DND-41 (cell line): ENCODE measurements around the gene HECTD2.

Source experiments
- ATAC-seq: fragments of 200-7000 bp; cut with Tn5 transposase; 3 replicates; pipeline ENCODE4 v1.9.1; 2021; ENCODE audit warnings: low read depth; ENCODE audit not compliant: insufficient read depth
- DNase-seq: peaks from one replicate; pipeline ENCODE4 v3.0.0-alpha.2; 2020
- H2AFZ ChIP-seq: 2 replicates; pipeline ENCODE4 v1.6.0; 2012; ENCODE audit warnings: low read depth, low read length
- H3K27ac ChIP-seq: 2 replicates; pipeline ENCODE4 v1.5.1; 2012; ENCODE audit warnings: low read length, inconsistent platforms
- H3K27me3 ChIP-seq: fragments of 200-600 bp; sonication (generic); 2 replicates; pipeline ENCODE4 v1.6.0; 2012; ENCODE audit warnings: low read length, mild to moderate bottlenecking, inconsistent platforms; ENCODE audit not compliant: insufficient read depth, poor library complexity
- H3K36me3 ChIP-seq: 2 replicates; pipeline ENCODE4 v1.5.1; 2012; ENCODE audit warnings: low read length, inconsistent platforms; ENCODE audit not compliant: insufficient read depth
- H3K4me1 ChIP-seq: 2 replicates; pipeline ENCODE4 v1.5.1; 2012; ENCODE audit warnings: mild to moderate bottlenecking, low read length; ENCODE audit not compliant: insufficient read depth
- H3K4me2 ChIP-seq: 2 replicates; pipeline ENCODE4 v1.6.0; 2012; ENCODE audit warnings: mild to moderate bottlenecking, moderate library complexity, low read length, inconsistent platforms; ENCODE audit not compliant: insufficient read depth
- H3K4me3 ChIP-seq, 2 experiments: fragments of 200-600 bp in 1 of 2; shearing (Covaris generic) in 1 of 2; 2 replicates each; pipeline ENCODE4 v1.5.1; 2012 to 2016; ENCODE audit warnings: inconsistent platforms in 2 of 2, low read length in 2 of 2, mild to moderate bottlenecking in 2 of 2, low read depth in 1 of 2, moderate library complexity in 1 of 2
- H3K79me2 ChIP-seq: 2 replicates; pipeline ENCODE4 v1.6.0; 2012; ENCODE audit warnings: low read length, inconsistent platforms; ENCODE audit not compliant: insufficient read depth
- H3K9ac ChIP-seq: 2 replicates; pipeline ENCODE4 v1.6.0; 2012; ENCODE audit warnings: low read depth, mild to moderate bottlenecking, inconsistent platforms, low read length, moderate library complexity
- H3K9me3 ChIP-seq: 2 replicates; pipeline ENCODE4 v1.5.1; 2012; ENCODE audit warnings: low read length, moderate library complexity, mild to moderate bottlenecking, inconsistent platforms; ENCODE audit not compliant: insufficient read depth, severe bottlenecking
- H4K20me1 ChIP-seq: 2 replicates; pipeline ENCODE4 v1.6.0; 2012; ENCODE audit warnings: low read length; ENCODE audit not compliant: insufficient read depth
- EZH2 ChIP-seq: IDR thresholded peaks from 3 replicates; pipeline ENCODE4 v1.6.1; 2012; ENCODE audit warnings: borderline replicate concordance, low read depth, mild to moderate bottlenecking, moderate library complexity, low read length, inconsistent platforms; ENCODE audit not compliant: severe bottlenecking
- TF ChIP-seq, protein P1 (sequence below): IDR thresholded peaks from 2 replicates; pipeline ENCODE4 v1.5.1; 2012; ENCODE audit warnings: borderline replicate concordance, low read length, moderate library complexity, mild to moderate bottlenecking; ENCODE audit not compliant: poor library complexity, severe bottlenecking; ENCODE audit errors: extremely low read depth

The HECTD2 gene

DNA sequence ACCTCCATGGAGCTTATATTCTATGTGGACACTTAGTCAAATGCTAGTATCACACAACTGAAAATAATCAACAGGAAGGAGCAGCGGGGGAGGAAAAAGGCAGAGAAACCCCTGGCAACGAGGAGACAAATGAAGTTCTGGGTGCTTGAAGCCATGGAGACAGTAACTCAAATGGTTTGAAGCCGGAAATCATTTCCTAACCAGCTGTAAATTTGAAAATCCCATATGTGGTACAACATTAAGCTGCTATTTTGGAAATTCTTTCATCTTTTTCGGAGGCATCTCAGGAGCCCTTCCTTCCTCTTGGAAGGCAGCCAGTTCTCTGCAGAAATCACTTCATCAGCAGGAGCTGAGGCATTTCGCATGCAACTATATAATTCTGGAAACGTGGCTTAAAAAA, 131.3 kb downstream of the HECTD2 start:
- no peak overlapping the region for H2AFZ ChIP-seq
- no peaks in the 10 kb centered on the region for H3K79me2 ChIP-seq
- no peaks in the 10 kb centered on the region for H4K20me1 ChIP-seq
- H3K36me3 ChIP-seq: no peaks in the 10 kb centered on the region
- H3K9me3 ChIP-seq: no peaks in the 10 kb centered on the region
- H3K4me2 ChIP-seq: peak overlapping the region; percentile 20; the same call in 1 of the 2 replicates
- ATAC-seq (no peak), DNase-seq (no peak)
- no peaks in the 10 kb centered on the region for H3K27me3 ChIP-seq
- H3K27ac ChIP-seq: no peak overlapping the region
- H3K4me3 ChIP-seq: no peak overlapping the region
- TF ChIP-seq EZH2: no peak
- H3K9ac ChIP-seq: no peak overlapping the region
- peaks cover 5% of the 10 kb centered on the region; the same call in 1 of the 2 replicates for H3K4me1 ChIP-seq

DNA sequence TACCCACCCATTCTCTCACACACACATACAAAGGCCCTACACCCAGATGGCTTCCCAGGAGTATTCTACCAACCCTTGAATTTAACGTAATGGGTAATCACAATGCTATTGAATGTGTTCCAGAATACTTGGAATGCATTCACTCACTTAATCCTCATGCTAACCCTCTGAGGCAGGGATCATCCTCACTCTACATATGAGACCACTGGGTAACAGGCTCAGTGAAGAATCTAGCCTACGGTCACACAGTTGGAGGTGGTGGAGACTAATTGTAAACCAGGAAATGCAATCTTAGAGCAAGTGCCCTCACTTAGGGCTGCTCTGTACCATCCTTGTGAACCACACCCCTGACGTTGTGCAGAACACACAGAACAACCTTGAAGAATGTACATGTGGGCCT, 135.2 kb downstream of the HECTD2 start:
- H3K9ac ChIP-seq: no peak overlapping the region
- ATAC-seq: no peak

DNA sequence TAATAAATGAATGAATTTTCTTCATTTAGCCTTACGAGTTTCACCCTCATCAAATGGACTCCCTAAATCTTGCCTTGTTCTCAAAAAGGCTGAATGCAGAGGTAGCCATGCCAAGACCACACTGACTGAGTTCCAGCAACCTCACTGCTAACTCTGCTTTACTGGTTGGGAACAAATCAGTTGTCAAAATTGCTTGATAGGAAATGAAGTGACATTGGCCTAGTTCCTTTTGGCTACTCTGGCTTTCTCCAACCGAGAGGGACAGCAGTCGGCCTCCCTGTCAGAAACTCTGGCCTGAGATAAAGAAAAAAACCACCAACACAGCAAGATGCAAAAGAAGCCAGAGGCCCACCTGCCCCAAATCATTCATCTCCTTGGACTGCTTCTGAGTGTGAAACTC, 135.7 kb downstream of the HECTD2 start:
- no peak for ATAC-seq
- no peak overlapping the region for H2AFZ ChIP-seq
- H4K20me1 ChIP-seq: no peaks in the 10 kb centered on the region
- no peaks in the 10 kb centered on the region for H3K9me3 ChIP-seq
- DNase-seq: no peak
- no peak overlapping the region for H3K9ac ChIP-seq
- no peaks in the 10 kb centered on the region for H3K27me3 ChIP-seq
- peaks cover 4% of the 10 kb centered on the region; the same call in 1 of the 2 replicates for H3K4me1 ChIP-seq
- TF ChIP-seq EZH2: no peak
- TF ChIP-seq, protein P1, sequence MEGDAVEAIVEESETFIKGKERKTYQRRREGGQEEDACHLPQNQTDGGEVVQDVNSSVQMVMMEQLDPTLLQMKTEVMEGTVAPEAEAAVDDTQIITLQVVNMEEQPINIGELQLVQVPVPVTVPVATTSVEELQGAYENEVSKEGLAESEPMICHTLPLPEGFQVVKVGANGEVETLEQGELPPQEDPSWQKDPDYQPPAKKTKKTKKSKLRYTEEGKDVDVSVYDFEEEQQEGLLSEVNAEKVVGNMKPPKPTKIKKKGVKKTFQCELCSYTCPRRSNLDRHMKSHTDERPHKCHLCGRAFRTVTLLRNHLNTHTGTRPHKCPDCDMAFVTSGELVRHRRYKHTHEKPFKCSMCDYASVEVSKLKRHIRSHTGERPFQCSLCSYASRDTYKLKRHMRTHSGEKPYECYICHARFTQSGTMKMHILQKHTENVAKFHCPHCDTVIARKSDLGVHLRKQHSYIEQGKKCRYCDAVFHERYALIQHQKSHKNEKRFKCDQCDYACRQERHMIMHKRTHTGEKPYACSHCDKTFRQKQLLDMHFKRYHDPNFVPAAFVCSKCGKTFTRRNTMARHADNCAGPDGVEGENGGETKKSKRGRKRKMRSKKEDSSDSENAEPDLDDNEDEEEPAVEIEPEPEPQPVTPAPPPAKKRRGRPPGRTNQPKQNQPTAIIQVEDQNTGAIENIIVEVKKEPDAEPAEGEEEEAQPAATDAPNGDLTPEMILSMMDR: no peak
- no peaks in the 10 kb centered on the region for H3K79me2 ChIP-seq
- no peak overlapping the region for H3K27ac ChIP-seq
- no peaks in the 10 kb centered on the region for H3K36me3 ChIP-seq
- no peak overlapping the region for H3K4me3 ChIP-seq
- H3K4me2 ChIP-seq: no peak overlapping the region

More for the DNA sequence above, 135.2 kb downstream of the HECTD2 start:
- no peak overlapping the region for H3K4me2 ChIP-seq
- H3K79me2 ChIP-seq: no peaks in the 10 kb centered on the region
- H3K36me3 ChIP-seq: no peaks in the 10 kb centered on the region
- H3K4me1 ChIP-seq: peaks cover 5% of the 10 kb centered on the region; the same call in 1 of the 2 replicates
- H2AFZ ChIP-seq: no peak overlapping the region
- H3K27ac ChIP-seq: no peak overlapping the region
- H3K27me3 ChIP-seq: no peaks in the 10 kb centered on the region
- TF ChIP-seq, protein P1: no peak
- TF ChIP-seq EZH2: no peak
- no peak overlapping the region for H3K4me3 ChIP-seq
- H4K20me1 ChIP-seq: no peaks in the 10 kb centered on the region
- DNase-seq: no peak
- H3K9me3 ChIP-seq: no peaks in the 10 kb centered on the region

DNA sequence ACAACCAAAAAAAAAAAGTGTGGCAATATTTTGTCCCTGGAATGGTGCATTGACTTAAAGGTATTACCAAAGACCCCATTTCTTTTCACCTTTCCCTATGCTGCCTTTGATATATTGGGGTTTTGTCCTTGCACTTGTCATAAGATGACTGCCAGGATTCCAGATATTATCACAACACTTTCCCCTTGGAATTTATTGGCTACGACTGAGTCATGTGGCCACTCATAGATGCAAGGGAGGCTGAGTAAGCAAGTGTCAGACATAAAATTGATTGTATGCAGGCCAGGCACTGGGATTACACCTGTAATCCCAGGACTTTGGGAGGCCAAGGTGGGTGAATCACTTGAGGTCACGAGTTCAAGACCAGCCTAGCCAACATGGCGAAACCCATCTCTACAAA, 139.1 kb downstream of the HECTD2 start:
- H3K9ac ChIP-seq: no peak overlapping the region
- no peak for ATAC-seq

More for the DNA sequence above, 139.1 kb downstream of the HECTD2 start:
- no peaks in the 10 kb centered on the region for H3K4me1 ChIP-seq
- H3K27ac ChIP-seq: no peak overlapping the region
- no peaks in the 10 kb centered on the region for H3K9me3 ChIP-seq
- H2AFZ ChIP-seq: no peak overlapping the region
- TF ChIP-seq, protein P1: no peak
- TF ChIP-seq EZH2: no peak
- no peaks in the 10 kb centered on the region for H4K20me1 ChIP-seq
- no peak overlapping the region for H3K4me3 ChIP-seq
- H3K4me2 ChIP-seq: no peak overlapping the region
- DNase-seq: no peak
- no peaks in the 10 kb centered on the region for H3K27me3 ChIP-seq
- H3K36me3 ChIP-seq: no peaks in the 10 kb centered on the region
- no peaks in the 10 kb centered on the region for H3K79me2 ChIP-seq
